K562 (cell line): Measurements from ENCODE around the gene ROPN1L.

Experiments used
- CBX3 ChIP-seq, 2 experiments: IDR thresholded peaks; 1 replicate in 1 of 2; 2 replicates in 1 of 2; pipeline ENCODE4 v1.6.1; 2012; ENCODE audit warnings: inconsistent platforms in 2 of 2, low read length in 2 of 2, borderline replicate concordance in 1 of 2, control low read depth in 1 of 2
- CTCF ChIP-seq, 3 experiments: IDR thresholded peaks in 2 of 3; conservative IDR thresholded peaks in 1 of 3; 2 replicates each; pipeline ENCODE4 v1.5.1; 2011 to 2012; ENCODE audit warnings: low read length in 3 of 3, mild to moderate bottlenecking in 3 of 3, control low read depth in 2 of 3, improper control_type of control experiment in 1 of 3, inconsistent platforms in 1 of 3, low read depth in 1 of 3, mixed read lengths in 1 of 3, moderate library complexity in 1 of 3; ENCODE audit not compliant: insufficient read depth in 2 of 3
- ELF1 ChIP-seq: fragments of 200-800 bp; sonication (Bioruptor generic); IDR thresholded peaks from 2 replicates; pipeline ENCODE4 v1.6.1; 2016; ENCODE audit warnings: missing genetic modification characterization, missing compliant biosample characterization
- EZH2 ChIP-seq: IDR thresholded peaks from 2 replicates; pipeline ENCODE4 v1.6.1; 2012; ENCODE audit warnings: low read depth, mild to moderate bottlenecking, inconsistent platforms, low read length, borderline replicate concordance
- MAFK ChIP-seq: IDR thresholded peaks from 2 replicates; pipeline ENCODE4 v1.6.1; 2011; ENCODE audit warnings: low read length, improper control_type of control experiment
- MYC ChIP-seq, 2 experiments: fragments of 250-450 bp in 1 of 2; sonication (Bioruptor Pico) in 1 of 2; IDR thresholded peaks; 2 replicates each; pipeline versions ENCODE4 v1.5.1 to v1.6.1; 2012 to 2021; ENCODE audit warnings: low read depth in 2 of 2, borderline replicate concordance in 1 of 2, improper control_type of control experiment in 1 of 2, low read length in 1 of 2, mild to moderate bottlenecking in 1 of 2, moderate library complexity in 1 of 2
- POLR2A ChIP-seq: fragments of 450-650 bp; conservative IDR thresholded peaks from 2 replicates; pipeline ENCODE4 v1.6.1; 2016
- POLR2AphosphoS2 ChIP-seq: IDR thresholded peaks from 2 replicates; pipeline ENCODE4 v1.6.1; 2012; ENCODE audit warnings: low read length, improper control_type of control experiment
- RAD51 ChIP-seq: fragments of 450-650 bp; IDR thresholded peaks from 2 replicates; pipeline ENCODE4 v1.7.1; 2016; ENCODE audit warnings: low read depth, mild to moderate bottlenecking, borderline replicate concordance
- SRSF3 ChIP-seq: fragments of 200-400 bp; formaldehyde crosslinking; IDR thresholded peaks from 2 replicates; pipeline ENCODE4 v1.6.1; 2016; ENCODE audit warnings: mild to moderate bottlenecking, low read length, moderate library complexity; ENCODE audit not compliant: insufficient read depth
- TCF7 ChIP-seq: sonication (generic); IDR thresholded peaks from 2 replicates; pipeline ENCODE4 v1.6.1; 2016; ENCODE audit warnings: antibody characterized with exemption, borderline replicate concordance
- ZNF133 ChIP-seq: fragments of 250-450 bp; sonication (Bioruptor Pico); IDR thresholded peaks from 2 replicates; pipeline ENCODE4 v1.4.0; 2020; ENCODE audit warnings: mild to moderate bottlenecking
- ZNF449 ChIP-seq: fragments of 250-450 bp; sonication (Bioruptor Pico); IDR thresholded peaks from 2 replicates; pipeline ENCODE4 v1.8.0; 2022; ENCODE audit warnings: moderate library complexity, mild to moderate bottlenecking, inconsistent platforms

GRCh38 chr5:10439692-10440091, 2.0 kb upstream of the ROPN1L start:
- no peak for TF ChIP-seq RAD51
- 0 out of 2 replicates have a peak, but pooled peaks have one; percentile 34 for TF ChIP-seq POLR2A
- TF ChIP-seq CTCF (IDR thresholded peaks at IDR 0.05 in 2 of 3, conservative IDR thresholded peaks at IDR 0.05 in 1 of 3; ENCODE audit: insufficient read depth in 2 of 3, low read depth in 1 of 3, low read length in 3 of 3): no peak
- no peak for TF ChIP-seq ELF1 (tag)
- no peak for TF ChIP-seq EZH2
- no peak for TF ChIP-seq MYC (IDR thresholded peaks at IDR 0.05; ENCODE audit: low read depth, low read length)
- TF ChIP-seq MYC (CRISPR knock-in tag; IDR thresholded peaks at IDR 0.05; ENCODE audit: borderline replicate concordance, low read depth): no peak
- TF ChIP-seq TCF7: no peak
- TF ChIP-seq SRSF3: no peak
- peak; percentile 64; the same call in 1 of the 2 replicates for TF ChIP-seq POLR2AphosphoS2
- TF ChIP-seq ZNF133 (CRISPR knock-in tag): no peak
- no peak for TF ChIP-seq ZNF449 (CRISPR knock-in tag)
- no peak for TF ChIP-seq CBX3 (IDR thresholded peaks at IDR 0.05; ENCODE audit: borderline replicate concordance in 1 of 2, low read length in 2 of 2)
- TF ChIP-seq MAFK: no peak
